NT2/D1 (cell line): Measurements from ENCODE around the gene BATF.

Experiments used
- SUZ12 ChIP-seq: IDR thresholded peaks from 2 replicates; pipeline ENCODE4 v1.6.1; 2011; ENCODE audit not compliant: insufficient read length, insufficient read depth; ENCODE audit errors: extremely low read depth
- YY1 ChIP-seq: IDR thresholded peaks from 2 replicates; pipeline ENCODE4 v1.6.1; 2011; ENCODE audit not compliant: insufficient read length, insufficient read depth
- ZNF274 ChIP-seq: IDR thresholded peaks from 2 replicates; pipeline ENCODE4 v1.6.1; 2011; ENCODE audit warnings: mild to moderate bottlenecking, low read depth, low read length

DNA sequence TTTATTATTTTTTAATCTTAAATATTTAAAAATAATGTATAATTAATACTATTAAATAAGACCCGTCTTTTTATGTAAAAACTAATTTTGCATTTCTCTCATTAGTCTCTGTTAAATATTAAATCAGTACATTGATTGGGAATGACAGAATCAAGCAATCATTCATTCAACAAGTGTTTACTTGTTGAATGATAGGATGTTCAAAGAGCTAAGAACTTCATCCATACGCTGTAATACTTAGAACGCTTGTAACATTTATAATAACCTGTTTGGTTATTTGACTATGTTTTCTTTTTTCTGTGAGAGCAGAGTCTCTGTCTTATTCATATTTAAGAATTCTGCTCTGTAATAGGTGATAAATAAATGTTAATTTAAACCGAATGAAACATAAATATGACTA lies 2.9 kb upstream of the BATF start:
- no peak for TF ChIP-seq SUZ12
- TF ChIP-seq YY1: no peak
- no peak for TF ChIP-seq ZNF274
